ACC112 (cell line): Measurements from ENCODE around the gene CREB1.
A peak's percentile ranks its signal among the peaks of the same experiment; 100 is the strongest.
"Not testable (repeated sequence)": the region's sequence is repeated elsewhere in the genome, so short reads cannot be mapped to it uniquely, and the experiment has no call there.

Experiments used
- H2AFZ ChIP-seq: fragments of 200-600 bp; sonication (generic); one replicate; pipeline ENCODE4 v1.6.0; 2017; ENCODE audit warnings: antibody characterized with exemption, low read length; ENCODE audit not compliant: unreplicated experiment
- H3K27ac ChIP-seq: fragments of 200-600 bp; sonication (generic); 2 replicates; pipeline ENCODE4 v1.5.1; 2014; ENCODE audit warnings: low read depth, mild to moderate bottlenecking, antibody characterized with exemption, low read length, moderate library complexity
- H3K27me3 ChIP-seq: fragments of 200-600 bp; sonication (generic); 2 replicates; pipeline ENCODE4 v1.6.1; 2014; ENCODE audit warnings: mild to moderate bottlenecking, antibody characterized with exemption, low read length, moderate library complexity, mixed read lengths; ENCODE audit not compliant: insufficient read depth
- H3K36me3 ChIP-seq: fragments of 200-600 bp; sonication (generic); 2 replicates; pipeline ENCODE4 v1.6.1; 2016; ENCODE audit warnings: mild to moderate bottlenecking, antibody characterized with exemption, low read length, moderate library complexity, mixed read lengths; ENCODE audit not compliant: insufficient read depth
- H3K4me1 ChIP-seq: fragments of 200-600 bp; sonication (generic); one replicate; pipeline ENCODE4 v1.6.1; 2016; ENCODE audit warnings: low read length, mixed read lengths; ENCODE audit not compliant: insufficient read depth, unreplicated experiment, control insufficient read depth
- H3K4me3 ChIP-seq: fragments of 200-600 bp; sonication (generic); 2 replicates; pipeline ENCODE4 v1.5.1; 2014; ENCODE audit warnings: mild to moderate bottlenecking, low read depth, low read length
- H3K79me2 ChIP-seq: fragments of 200-600 bp; sonication (generic); one replicate; pipeline ENCODE4 v1.6.0; 2016; ENCODE audit warnings: low read length; ENCODE audit not compliant: control insufficient read depth, unreplicated experiment, insufficient read depth

Gene CREB1

GRCh38 chr2:207632575-207633493, 103.1 kb downstream of the CREB1 start:
- H3K36me3 ChIP-seq, result no peaks in the 10 kb centered on the region
- peaks cover 21% of the 10 kb centered on the region for H3K4me1 ChIP-seq
- no peak overlapping the region for H3K4me3 ChIP-seq
- no peaks in the 10 kb centered on the region for H3K79me2 ChIP-seq
- no peak overlapping the region for H2AFZ ChIP-seq
- peak overlapping the region; percentile 77 for H3K27ac ChIP-seq
- H3K27me3 ChIP-seq, result no peaks in the 10 kb centered on the region

DNA sequence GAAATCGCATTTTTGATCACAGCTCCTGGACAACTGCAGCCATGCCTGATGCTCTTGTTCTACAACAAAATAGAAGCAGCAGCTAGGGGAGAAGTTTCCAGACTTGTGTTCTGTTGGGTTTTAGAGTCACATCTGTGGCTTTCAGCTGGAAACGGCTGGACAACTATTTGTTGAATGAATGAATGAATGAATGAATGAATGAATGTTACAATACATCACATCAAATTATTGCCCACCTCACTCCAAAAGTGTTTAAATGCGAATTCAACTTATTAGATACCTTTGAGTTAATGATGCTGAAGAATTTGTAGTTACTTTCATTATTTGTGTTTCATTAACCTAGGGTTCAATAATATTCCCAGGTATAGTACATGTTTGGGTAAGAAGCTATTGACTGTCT, 103.9 kb downstream of the CREB1 start:
- peak overlapping the region; percentile 77; the same call in 1 of the 2 replicates for H3K27ac ChIP-seq
- no peak overlapping the region for H3K4me3 ChIP-seq

GRCh38 chr2:207635468-207636200, 105.9 kb downstream of the CREB1 start:
- Histone ChIP-seq H3K27ac (no peak overlapping the region), H3K36me3 (no peaks in the 10 kb centered on the region), H3K79me2 (no peaks in the 10 kb centered on the region), H3K27me3 (no peaks in the 10 kb centered on the region), H2AFZ (no peak overlapping the region), H3K4me3 (no peak overlapping the region), H3K4me1 (peaks cover 21% of the 10 kb centered on the region)

More for the DNA sequence above, 103.9 kb downstream of the CREB1 start:
- Histone ChIP-seq H3K36me3 (no peaks in the 10 kb centered on the region), H3K27me3 (no peaks in the 10 kb centered on the region), H3K4me1 (peaks cover 21% of the 10 kb centered on the region), H2AFZ (no peak overlapping the region), H3K79me2 (no peaks in the 10 kb centered on the region)

DNA sequence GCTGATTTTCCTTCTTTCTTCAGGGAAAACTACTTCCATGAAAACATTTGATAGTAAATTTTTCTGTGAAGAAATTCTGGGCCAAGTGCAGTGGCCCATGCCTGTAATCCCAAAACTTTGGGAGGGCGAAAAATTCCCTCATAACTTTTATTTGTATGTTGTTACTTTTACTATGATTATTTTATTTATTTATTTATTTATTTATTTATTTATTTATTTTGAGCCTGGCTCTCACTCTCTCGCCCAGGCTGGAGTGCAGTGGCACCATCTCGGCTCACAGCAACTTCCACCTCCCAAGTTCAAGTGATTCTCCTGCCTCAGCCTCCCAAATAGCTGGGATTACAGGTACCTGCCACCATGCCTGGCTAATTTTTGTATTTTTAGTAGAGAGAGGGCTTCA, 109.5 kb downstream of the CREB1 start:
- H2AFZ ChIP-seq, H3K27me3 ChIP-seq: not testable (repeated sequence)

DNA sequence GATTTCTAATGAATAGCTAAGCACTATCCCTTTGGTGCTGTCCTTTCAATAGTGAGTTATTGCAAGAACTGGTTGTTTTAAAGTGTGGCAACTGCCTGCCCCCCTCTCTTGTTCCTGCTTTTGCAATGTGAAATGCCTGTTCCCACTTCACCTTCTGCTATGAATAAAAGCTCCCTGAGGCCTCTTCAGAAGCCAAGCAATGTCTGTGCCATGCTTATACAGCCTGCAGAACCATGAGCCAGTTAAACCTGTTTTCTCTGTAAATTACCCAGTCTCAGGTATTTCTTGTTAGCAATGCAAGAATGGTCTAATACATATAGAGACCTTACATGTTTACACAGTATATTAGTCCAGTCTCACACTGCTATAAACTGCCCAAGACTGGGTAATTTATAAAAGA, 110.4 kb downstream of the CREB1 start:
- Histone ChIP-seq H3K27me3 (no peaks in the 10 kb centered on the region), H3K36me3 (no peaks in the 10 kb centered on the region), H3K4me1 (no peaks in the 10 kb centered on the region), H3K79me2 (no peaks in the 10 kb centered on the region), H2AFZ (no peak overlapping the region), H3K27ac (no peak overlapping the region), H3K4me3 (no peak overlapping the region)

More for the DNA sequence above, 109.5 kb downstream of the CREB1 start:
- H3K79me2 ChIP-seq, H3K36me3 ChIP-seq, H3K4me1 ChIP-seq, H3K27ac ChIP-seq, H3K4me3 ChIP-seq: not testable (repeated sequence)

- Histone ChIP-seq H3K4me1 (no peaks in the 10 kb centered on the region), H3K79me2 (no peaks in the 10 kb centered on the region), H2AFZ (no peak overlapping the region), H3K27ac (no peak overlapping the region), H3K27me3 (no peaks in the 10 kb centered on the region), H3K36me3 (no peaks in the 10 kb centered on the region), H3K4me3 (no peak overlapping the region)
Measured at GRCh38 chr2:207640661-207641060, 110.9 kb downstream of the CREB1 start.

- no peak overlapping the region for H3K27ac ChIP-seq
- no peak overlapping the region for H3K4me3 ChIP-seq
- no peaks in the 10 kb centered on the region for H3K27me3 ChIP-seq
- H3K4me1 ChIP-seq, result no peaks in the 10 kb centered on the region
- no peak overlapping the region for H2AFZ ChIP-seq
- H3K79me2 ChIP-seq, result no peaks in the 10 kb centered on the region
- H3K36me3 ChIP-seq, result no peaks in the 10 kb centered on the region
Measured at GRCh38 chr2:207643892-207644291, 114.1 kb downstream of the CREB1 start.

DNA sequence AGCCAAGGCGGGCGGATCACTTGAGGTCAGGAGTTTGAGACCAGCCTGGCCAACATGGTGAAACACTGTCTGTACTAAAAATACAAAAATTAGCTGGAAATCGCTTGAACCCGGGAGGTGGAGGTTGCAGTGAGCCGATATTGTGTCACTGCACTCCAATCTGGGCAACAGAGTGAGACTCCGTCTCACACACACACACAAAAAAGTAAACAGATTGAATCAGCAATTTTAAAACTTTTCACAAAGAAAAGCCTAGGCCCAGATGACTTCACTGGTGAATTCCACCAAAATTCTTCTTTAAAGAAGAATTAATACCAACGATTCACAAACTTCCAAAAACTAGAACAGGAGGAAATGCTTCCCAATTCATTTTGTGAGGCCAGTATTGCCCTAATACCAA, 116.8 kb downstream of the CREB1 start:
- not testable (repeated sequence) for H3K27ac ChIP-seq, H2AFZ ChIP-seq, H3K27me3 ChIP-seq, H3K79me2 ChIP-seq, H3K36me3 ChIP-seq, H3K4me3 ChIP-seq, H3K4me1 ChIP-seq
